ENCODE measurements around the gene ZNF311. TPM values are rescaled to one million over a fixed set of nuclear protein-coding genes. Genes with fewer than 3 reads are reported as not detected.
A peak's percentile ranks its signal among the peaks of the same experiment; 100 is the strongest.
"Not testable (repeated sequence)": the region's sequence is repeated elsewhere in the genome, so short reads cannot be mapped to it uniquely, and the experiment has no call there.

ZNF311 gene
- total RNA-seq, 4 donors from 2014 or later, result 1.0 to 2.0 (median 1.6) TPM

GRCh38 chr6:28978133-28978491 lies 27.0 kb downstream of the ZNF311 start:
- intact Hi-C loops (cut with DNase I), result no loop called here
- Histone ChIP-seq H3K27me3 (no peaks in the 10 kb centered on the region), H3K4me3 (replicated peaks in 1 of 3) (no peak overlapping the region), H3K9me3 (no peaks in the 10 kb centered on the region), H3K27ac (no peak overlapping the region), H3K4me1 (peaks cover 0 to 6% of the 10 kb centered on the region in 2 donors), H3K36me3 (no peaks in the 10 kb centered on the region)
- 95 to 98% methylated on average over 3 of the region's 3 CpGs for WGBS, 2 donors
- no peak for DNase-seq
- no peak for TF ChIP-seq POLR2A (IDR thresholded peaks at IDR 0.05)
- TF ChIP-seq, protein P1, sequence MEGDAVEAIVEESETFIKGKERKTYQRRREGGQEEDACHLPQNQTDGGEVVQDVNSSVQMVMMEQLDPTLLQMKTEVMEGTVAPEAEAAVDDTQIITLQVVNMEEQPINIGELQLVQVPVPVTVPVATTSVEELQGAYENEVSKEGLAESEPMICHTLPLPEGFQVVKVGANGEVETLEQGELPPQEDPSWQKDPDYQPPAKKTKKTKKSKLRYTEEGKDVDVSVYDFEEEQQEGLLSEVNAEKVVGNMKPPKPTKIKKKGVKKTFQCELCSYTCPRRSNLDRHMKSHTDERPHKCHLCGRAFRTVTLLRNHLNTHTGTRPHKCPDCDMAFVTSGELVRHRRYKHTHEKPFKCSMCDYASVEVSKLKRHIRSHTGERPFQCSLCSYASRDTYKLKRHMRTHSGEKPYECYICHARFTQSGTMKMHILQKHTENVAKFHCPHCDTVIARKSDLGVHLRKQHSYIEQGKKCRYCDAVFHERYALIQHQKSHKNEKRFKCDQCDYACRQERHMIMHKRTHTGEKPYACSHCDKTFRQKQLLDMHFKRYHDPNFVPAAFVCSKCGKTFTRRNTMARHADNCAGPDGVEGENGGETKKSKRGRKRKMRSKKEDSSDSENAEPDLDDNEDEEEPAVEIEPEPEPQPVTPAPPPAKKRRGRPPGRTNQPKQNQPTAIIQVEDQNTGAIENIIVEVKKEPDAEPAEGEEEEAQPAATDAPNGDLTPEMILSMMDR (IDR thresholded peaks at IDR 0.05), result no peak

- Histone ChIP-seq H3K4me1 (peaks cover 0 to 6% of the 10 kb centered on the region in 2 donors), H3K36me3 (no peaks in the 10 kb centered on the region), H3K9me3 (no peaks in the 10 kb centered on the region), H3K27me3 (no peaks in the 10 kb centered on the region), H3K27ac (no peak overlapping the region), H3K4me3 (replicated peaks in 1 of 3) (peak overlapping the region in 1 of 3 donors; percentile 2)
- DNase-seq, result no peak
- TF ChIP-seq POLR2A (IDR thresholded peaks at IDR 0.05), result no peak
- TF ChIP-seq, protein P1 (IDR thresholded peaks at IDR 0.05), result no peak
- WGBS, 2 donors, result 33 to 36% methylated on average over 22 to 30 of the region's 51 CpGs
- intact Hi-C loops (cut with DNase I), result no loop called here
Observed at GRCh38 chr6:28977341-28978132, 27.6 kb downstream of the ZNF311 start.

DNA sequence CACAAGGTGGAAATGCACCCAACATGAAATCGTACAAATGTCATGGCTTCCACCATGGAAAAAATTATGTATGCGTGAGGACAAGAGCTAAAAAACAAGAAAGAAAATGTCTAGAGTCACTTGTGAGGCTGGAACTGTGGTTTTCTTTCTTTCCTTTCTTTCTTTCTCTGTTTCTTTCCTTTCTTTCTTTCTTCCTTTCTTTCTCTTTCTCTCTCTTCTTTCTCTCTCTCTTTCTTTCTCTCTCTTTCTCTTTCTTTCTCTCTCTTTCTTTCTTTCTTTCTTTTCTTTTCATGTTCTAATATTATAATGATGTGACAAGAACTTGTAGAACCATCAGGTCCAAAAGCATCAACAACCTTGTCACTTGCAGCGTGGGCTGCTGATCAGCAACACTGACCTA lies 28.4 kb downstream of the ZNF311 start:
- no peak overlapping the region for H3K4me3 ChIP-seq (replicated peaks in 1 of 3)
- TF ChIP-seq, protein P1 (IDR thresholded peaks at IDR 0.05), result no peak
- TF ChIP-seq POLR2A (IDR thresholded peaks at IDR 0.05), result no peak
- no peak overlapping the region for H3K27ac ChIP-seq
- peaks cover 0 to 6% of the 10 kb centered on the region in 2 donors for H3K4me1 ChIP-seq
- DNase-seq, result no peak
- no peaks in the 10 kb centered on the region for H3K9me3 ChIP-seq
- 93 to 97% methylated on average over 3 of the region's 3 CpGs for WGBS, 2 donors
- no peaks in the 10 kb centered on the region for H3K36me3 ChIP-seq
- intact Hi-C loops (cut with DNase I), result no loop called here
- no peaks in the 10 kb centered on the region for H3K27me3 ChIP-seq

DNA sequence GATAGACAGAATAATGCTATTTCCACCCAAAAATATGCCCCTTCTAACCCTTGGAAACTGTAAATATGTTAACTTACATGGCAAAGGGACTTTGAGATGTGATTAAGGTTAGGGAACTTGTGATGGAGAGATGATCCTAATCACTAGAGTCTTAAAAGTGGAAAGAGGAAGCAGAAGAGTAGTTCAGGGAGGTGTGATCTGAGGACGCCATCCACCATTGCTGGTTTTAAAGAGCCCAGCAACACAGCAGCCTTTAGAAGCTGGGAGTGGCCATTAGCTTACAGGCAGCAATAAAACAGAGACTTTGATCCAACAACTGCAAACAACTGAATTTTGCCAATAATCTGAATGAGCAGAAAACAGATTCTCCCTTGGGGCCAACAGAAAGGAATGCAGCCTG lies 30.6 kb downstream of the ZNF311 start:
- intact Hi-C loops (cut with DNase I), result no loop called here
- no peak overlapping the region for H3K27ac ChIP-seq
- 77 to 94% methylated on average over 1 of the region's 1 CpG for WGBS, 2 donors
- no peaks in the 10 kb centered on the region for H3K9me3 ChIP-seq
- no peaks in the 10 kb centered on the region for H3K27me3 ChIP-seq
- no peak overlapping the region for H3K4me3 ChIP-seq (replicated peaks in 1 of 3)
- no peaks in the 10 kb centered on the region for H3K4me1 ChIP-seq
- no peak for DNase-seq
- no peaks in the 10 kb centered on the region for H3K36me3 ChIP-seq
- TF ChIP-seq, protein P1 (IDR thresholded peaks at IDR 0.05), result no peak

DNA sequence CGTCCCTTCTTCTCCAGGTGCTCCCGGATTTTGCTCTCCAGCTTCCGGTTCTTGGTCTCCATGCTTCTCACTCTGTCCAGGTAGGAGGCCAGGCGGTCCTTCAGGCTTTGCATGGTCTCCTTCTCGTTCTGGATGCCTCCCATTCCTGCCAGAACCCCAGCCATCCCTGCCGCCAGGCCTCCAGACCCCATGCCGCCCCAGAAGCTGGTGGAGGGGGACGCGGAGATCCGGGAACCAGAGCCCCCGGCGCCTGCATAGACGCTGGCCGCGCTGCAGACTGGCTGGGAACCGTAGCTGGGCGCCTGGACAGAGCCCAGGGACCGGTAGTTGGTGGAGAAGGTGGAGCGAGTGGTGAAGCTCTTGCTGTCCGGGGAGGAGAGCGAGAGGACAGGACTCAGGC lies 35.1 kb downstream of the ZNF311 start:
- WGBS, 2 donors, result 88 to 94% methylated on average over 21 of the region's 21 CpGs
- H3K4me3 ChIP-seq (replicated peaks in 1 of 3); intact Hi-C loops (cut with DNase I); H3K36me3 ChIP-seq; DNase-seq; H3K27me3 ChIP-seq; H3K9me3 ChIP-seq; H3K4me1 ChIP-seq; H3K27ac ChIP-seq: not testable (repeated sequence)

Measured in thyroid gland (tissue), 4 donors.